CD4-positive, alpha-beta T cell treated with Interleukin-17A for 4 hours (primary cell): ENCODE results near the gene ARPC2.
"Not testable (repeated sequence)": the region's sequence is repeated elsewhere in the genome, so short reads cannot be mapped to it uniquely, and the experiment has no call there.

Source experiments
- DNase-seq: peaks from one replicate; pipeline ENCODE4 v3.0.0-alpha.2; 2020; ENCODE audit warnings: mixed read lengths

ARPC2 gene

GRCh38 chr2:218271865-218272530 lies 55.0 kb downstream of the ARPC2 start:
- no peak for DNase-seq

GRCh38 chr2:218272531-218273212 lies 55.7 kb downstream of the ARPC2 start:
- peak; percentile 84 for DNase-seq

- DNase-seq: not testable (repeated sequence)
These were observed 56.4 kb downstream of the ARPC2 start for GRCh38 chr2:218273214-218273907.

- no peak for DNase-seq
These were observed 56.9 kb downstream of the ARPC2 start for GRCh38 chr2:218273908-218274249.

GRCh38 chr2:218274586-218274985 lies 57.6 kb downstream of the ARPC2 start:
- no peak for DNase-seq

- no peak for DNase-seq
These were observed 58.5 kb downstream of the ARPC2 start for GRCh38 chr2:218275371-218276072.

- no peak for DNase-seq
These were observed 60.2 kb downstream of the ARPC2 start for GRCh38 chr2:218276986-218277755.

GRCh38 chr2:218277921-218278320 lies 60.9 kb downstream of the ARPC2 start:
- DNase-seq: no peak

- DNase-seq: no peak
These were observed 61.8 kb downstream of the ARPC2 start for GRCh38 chr2:218278531-218279360.

- DNase-seq: no peak
These were observed 63.4 kb downstream of the ARPC2 start for GRCh38 chr2:218280260-218280870.

- DNase-seq: no peak
These were observed 64.5 kb downstream of the ARPC2 start for GRCh38 chr2:218281449-218281848.

- no peak for DNase-seq
These were observed 65.4 kb downstream of the ARPC2 start for GRCh38 chr2:218282173-218282991.

GRCh38 chr2:218284106-218284811 lies 67.3 kb downstream of the ARPC2 start:
- peak; percentile 61 for DNase-seq

- peak; percentile 17 for DNase-seq
These were observed 68.6 kb downstream of the ARPC2 start for GRCh38 chr2:218285604-218286003.

- peak; percentile 78 for DNase-seq
These were observed 69.8 kb downstream of the ARPC2 start for GRCh38 chr2:218286570-218287459.

GRCh38 chr2:218289639-218290315 lies 72.8 kb downstream of the ARPC2 start:
- no peak for DNase-seq

GRCh38 chr2:218290316-218291261 lies 73.6 kb downstream of the ARPC2 start:
- DNase-seq: peak; percentile 72
